ENCODE measurements around the gene SUN2.

SUN2 gene

DNA sequence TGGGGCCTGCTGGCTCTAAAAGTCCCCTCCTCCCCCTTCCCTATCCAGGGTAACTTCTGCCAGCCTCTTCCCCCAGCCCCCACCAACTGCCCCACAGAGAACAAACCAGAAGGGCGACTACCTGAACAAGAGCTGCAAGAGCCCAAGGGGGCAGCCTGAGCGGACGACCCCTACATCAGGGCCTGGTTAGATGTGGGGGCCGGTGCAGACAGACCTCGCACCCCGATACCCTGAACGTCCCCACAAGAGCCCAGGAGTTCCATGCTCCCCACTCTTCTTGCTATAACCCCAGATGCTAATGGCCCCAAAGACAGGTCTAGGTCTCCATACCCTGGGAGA lies 20.7 kb downstream of the SUN2 start:
- no peak for DNase-seq (ENCODE audit: low spot score)

DNA sequence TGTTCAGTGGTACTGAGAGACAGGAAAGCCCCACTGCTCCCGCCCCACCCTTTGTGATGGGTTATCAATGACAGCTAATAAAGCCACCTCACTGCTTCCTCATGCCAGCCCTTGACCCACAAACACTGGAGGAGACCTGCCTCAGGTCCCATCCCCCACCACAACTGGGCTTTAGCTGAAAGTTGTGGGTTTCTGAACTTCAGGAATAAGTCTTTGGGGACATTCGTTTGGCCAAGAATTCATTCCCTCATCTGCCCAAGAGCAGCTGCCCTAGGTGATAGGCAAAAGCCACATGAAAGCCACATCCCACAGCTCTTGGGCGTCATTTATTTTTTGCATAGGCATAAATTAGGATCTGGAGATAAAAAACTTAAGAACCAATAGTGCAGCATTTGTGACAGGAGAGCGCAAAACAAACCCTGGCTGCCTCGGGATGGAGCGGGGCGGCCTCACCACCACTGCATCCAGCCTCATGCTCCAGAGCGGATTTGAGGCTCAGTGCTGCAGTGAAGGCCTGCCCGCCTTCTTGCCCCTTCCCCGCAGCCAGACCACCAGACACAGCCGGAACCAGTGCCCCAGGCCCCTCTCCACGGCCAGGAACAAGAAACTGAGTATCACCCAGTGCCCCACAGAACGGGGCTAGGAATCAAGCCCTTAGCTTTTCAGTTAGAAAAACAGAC lies 21.2 kb downstream of the SUN2 start:
- no peak for DNase-seq (ENCODE audit: low spot score)

DNA sequence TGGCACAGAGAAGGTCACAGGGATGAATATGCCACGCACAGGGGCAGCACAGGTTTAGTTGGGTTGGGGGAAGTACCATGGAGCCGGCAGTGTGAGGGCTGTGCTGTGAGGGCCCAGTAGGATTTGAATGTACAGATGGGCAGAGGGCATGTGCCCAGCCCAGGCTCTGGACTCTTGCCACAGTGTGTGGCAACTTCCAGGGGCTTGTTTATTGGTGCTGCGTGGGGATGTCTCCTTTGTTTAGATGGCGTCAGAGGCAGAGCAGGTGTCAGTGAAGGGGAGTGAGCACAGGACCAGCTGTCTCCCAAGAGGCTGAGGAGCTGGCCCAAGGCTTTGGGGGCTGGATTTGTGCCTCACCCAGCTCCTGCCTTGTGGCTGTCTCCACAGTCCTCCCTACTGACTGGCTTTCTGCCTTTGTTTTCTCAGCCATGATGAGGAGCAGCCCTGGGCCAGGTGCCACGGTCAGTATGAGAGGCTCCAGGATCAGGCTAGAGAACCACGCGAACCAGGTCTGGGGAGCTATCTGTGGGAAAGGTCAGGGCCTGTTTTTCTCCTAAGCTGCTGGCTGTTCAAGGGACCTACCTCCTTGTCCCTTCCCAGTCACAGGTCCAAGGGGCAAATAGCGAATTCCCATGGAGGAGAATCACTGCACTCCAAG lies 21.9 kb downstream of the SUN2 start:
- DNase-seq (ENCODE audit: low spot score): no peak

DNA sequence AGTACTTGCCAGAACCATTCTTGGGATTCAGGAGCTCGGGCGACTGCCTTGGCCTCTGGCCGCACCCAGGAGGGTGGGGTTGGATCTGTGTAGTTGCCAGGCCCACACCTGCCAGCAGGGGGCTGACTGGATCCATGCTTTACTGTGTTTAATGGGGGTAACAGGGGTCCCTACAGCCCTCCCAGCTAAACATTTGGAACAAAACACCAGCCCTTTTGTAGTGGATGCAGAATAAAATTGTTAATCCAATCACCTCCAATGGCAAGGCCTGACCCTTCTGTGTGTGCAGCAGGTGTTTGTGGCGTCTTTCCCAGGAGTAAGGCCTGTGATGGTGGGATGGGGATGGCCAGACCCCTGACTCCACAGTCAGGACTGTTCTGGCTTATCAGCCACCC lies 22.5 kb downstream of the SUN2 start:
- peak; percentile 61 for DNase-seq (ENCODE audit: low spot score)

- DNase-seq (ENCODE audit: low spot score): no peak
These were observed 23.5 kb downstream of the SUN2 start for GRCh38 chr22:38732251-38732815.

GRCh38 chr22:38731703-38732161 lies 24.1 kb downstream of the SUN2 start:
- no peak for DNase-seq (ENCODE audit: low spot score)

GRCh38 chr22:38730411-38730871 lies 25.4 kb downstream of the SUN2 start:
- no peak for DNase-seq (ENCODE audit: low spot score)

DNA sequence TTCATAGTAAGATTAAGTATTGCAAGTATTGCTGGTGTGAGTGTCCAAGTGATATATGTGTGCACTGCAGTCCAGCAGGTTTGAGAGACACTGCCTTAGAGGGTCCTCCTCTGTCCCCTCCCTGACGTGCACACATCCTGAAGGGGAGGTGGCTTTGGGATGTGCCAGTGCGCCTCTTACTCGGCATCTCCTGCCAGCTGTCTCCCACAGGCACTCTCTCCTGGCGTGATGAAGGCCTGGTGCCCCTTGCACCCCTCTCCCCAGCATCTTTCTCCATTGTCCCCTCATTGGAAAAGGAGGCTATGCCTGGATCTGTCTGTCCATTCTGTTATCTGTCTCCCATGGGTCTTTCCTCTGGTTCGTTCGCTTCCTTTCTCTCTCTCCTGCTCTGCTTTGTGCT lies 25.9 kb downstream of the SUN2 start:
- DNase-seq (ENCODE audit: low spot score): no peak

DNA sequence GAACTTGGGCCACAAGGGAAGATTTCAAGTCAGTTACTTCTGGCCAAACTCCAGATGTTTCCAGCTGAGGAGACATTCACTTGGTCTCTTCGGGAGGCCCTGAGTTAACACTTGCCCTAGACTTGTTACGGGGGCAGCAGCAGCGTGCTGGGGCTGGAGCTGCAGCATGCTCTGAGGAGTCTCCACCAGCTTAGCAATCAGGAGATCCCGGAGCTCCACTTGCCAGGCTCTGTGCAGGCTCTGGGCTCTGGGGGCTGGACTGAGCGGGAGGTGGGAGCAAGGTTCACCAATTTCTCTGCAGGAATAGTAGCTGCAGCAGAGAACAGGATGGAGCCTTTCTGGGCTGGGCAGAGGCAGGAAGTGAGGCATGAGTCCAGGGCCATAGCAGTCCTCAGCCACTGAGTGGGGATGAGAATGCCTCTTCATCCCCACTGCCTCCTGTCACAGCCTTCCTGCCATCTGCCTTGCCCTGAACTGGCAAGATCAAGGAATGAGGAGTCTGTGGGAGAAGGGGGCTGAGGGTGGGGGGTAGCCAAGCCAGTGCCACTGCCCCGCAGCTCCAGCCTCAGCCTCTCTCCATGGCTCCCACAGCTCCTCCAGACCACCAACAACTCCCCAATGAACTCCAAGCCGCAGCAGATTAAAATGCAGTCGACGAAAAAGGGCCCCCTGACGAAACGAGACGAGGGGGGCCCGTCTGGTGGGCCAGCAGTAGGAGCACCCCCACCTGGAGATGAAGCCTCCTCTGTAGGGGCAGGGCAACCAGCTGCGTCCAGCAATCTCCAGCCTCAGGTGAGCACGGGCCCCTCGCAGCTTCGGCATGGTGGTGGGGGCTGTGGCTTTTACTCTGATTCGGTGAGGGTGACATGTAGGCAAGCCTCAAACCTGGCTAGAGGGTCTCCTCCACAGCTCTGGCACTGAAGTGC lies 26.7 kb downstream of the SUN2 start:
- DNase-seq (ENCODE audit: low spot score): no peak

DNA sequence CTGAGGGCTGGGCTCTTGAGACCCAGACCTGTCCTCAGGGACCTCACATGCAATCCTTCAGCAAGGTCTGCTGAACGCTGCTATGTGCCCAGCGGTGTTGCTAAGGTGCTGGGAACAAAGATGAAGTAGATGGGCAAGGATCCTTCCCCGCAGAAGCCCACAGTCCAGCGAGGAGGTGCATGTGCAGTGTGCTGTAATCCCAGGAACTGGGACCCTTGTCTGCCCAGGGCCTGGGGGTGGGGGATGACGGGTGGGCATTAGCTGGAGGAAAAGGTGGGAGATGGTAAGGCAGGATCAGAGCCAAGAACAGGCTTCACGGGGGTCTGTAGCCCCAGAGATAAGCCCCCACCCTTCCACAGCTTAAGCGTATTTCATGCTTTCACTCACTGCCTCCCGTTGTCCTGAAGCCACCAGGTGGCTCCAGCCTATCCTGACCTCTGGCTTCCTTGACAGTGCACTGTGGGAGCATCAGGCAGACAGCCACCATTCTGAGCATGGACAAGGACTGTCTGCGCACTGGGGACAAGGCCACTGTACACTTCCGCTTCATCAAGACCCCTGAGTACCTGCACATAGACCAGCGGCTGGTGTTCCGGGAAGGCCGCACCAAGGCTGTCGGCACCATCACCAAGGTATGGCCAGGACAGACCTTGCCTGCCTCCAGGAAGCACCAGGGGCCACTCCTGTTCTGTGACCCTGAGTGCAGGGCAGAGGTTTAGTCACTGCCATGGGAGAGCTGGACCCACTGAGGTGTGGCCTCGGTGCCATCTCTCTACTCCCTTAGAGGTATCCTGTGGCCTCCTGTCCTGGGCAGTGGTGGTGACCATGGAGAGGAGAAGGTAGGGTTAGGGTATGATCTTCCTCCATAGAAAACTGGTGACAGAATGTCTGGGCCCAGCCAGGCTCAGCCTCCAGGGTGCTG lies 28.0 kb downstream of the SUN2 start:
- DNase-seq (ENCODE audit: low spot score): no peak

GRCh38 chr22:38727123-38727522 lies 28.7 kb downstream of the SUN2 start:
- no peak for DNase-seq (ENCODE audit: low spot score)

DNA sequence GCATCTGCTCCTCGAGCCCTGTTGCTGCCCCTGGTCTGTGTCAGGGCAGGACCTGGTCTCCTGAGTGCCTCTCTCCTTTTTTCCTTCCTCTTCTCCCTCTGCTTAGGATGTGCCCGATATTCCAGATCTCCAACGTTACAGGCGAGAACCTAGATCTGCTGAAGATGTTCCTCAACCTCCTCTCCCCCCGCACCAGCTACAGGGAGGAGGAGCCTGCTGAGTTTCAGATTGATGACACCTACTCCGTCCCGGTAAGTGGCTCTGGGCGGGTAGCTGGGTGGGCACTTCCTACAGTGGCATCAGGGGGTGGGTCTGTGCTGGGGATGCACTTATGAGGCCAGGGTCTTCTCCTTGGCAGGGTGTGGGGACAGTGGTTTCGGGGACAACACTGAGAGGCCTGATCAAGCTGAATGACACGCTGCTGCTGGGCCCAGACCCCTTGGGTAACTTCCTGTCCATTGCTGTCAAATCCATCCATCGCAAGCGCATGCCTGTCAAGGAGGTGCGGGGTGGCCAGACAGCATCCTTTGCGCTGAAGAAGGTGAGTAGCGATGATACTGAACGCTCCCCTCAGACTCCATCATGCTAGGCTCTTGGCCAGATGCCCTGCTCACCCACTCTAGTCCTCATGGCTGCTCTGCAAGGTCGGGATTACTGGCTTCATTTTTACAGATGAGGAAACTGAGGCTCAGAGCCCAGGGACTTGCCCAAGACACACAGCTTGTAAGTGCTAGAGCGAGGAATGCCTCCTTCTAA lies 29.7 kb downstream of the SUN2 start:
- DNase-seq (ENCODE audit: low spot score): no peak

- peak; percentile 47 for DNase-seq (ENCODE audit: low spot score)
These were observed 30.7 kb downstream of the SUN2 start for GRCh38 chr22:38724926-38725571.

DNA sequence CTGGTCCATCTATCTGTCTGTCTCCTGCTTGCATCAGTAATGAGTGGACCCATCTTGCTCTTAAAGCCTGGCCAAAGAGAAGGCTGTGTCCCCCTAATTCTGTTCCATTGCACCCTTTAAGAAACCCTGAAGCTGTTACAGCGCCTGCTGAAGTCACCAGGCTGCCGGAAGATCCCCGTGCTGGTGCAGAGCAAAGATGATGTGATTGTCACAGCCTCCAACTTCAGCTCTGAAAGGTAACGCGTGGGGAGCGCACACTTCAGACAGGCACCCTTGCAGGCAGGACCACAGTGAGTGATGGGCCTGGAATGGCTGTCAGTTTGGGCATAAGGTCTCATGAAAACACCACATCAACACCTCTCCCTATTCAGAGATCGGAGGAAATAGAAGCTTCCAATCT lies 31.6 kb downstream of the SUN2 start:
- no peak for DNase-seq (ENCODE audit: low spot score)

DNA sequence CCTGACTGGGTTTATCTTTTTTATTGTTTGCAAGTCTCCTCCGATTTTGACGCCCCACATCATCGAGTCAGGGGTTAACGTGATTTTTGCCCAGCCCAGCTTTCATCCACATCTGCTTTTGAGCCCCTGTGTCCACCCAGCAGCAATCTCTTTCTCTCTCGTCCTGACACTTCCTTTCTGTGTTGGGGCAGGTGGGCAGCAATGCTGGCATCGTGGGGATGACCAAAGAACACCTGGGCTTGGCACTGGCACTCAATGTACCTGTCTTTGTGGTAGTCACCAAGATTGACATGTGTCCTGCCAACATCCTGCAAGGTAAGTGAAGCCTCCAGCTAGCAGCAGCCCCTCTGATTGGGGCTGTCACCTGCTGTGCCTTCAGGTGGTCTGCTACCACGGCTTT lies 34.2 kb downstream of the SUN2 start:
- no peak for DNase-seq (ENCODE audit: low spot score)

GRCh38 chr22:38720350-38720749 lies 35.4 kb downstream of the SUN2 start:
- DNase-seq (ENCODE audit: low spot score): no peak

- DNase-seq (ENCODE audit: low spot score): no peak
These were observed 36.6 kb downstream of the SUN2 start for GRCh38 chr22:38719196-38719595.

DNA sequence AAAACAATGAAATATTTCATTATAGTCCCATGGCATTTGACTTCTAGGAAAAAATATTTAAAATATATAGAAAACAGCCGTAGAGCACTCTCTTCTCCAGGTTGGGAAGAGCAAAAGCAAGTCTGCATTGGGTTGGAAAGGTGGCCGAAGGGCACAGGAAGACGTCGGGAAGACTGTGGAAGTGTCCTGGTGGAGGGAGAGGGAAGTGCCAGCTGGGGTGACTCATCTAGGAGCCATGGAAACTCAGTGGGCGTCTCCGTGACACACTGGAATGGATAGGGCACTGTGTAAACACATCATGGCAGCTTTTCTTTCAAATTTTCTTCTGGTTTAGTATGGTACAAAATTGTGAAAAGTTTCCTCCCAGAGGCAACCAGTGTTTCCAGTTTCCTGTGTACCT lies 37.4 kb downstream of the SUN2 start:
- DNase-seq (ENCODE audit: low spot score): peak; percentile 91

DNA sequence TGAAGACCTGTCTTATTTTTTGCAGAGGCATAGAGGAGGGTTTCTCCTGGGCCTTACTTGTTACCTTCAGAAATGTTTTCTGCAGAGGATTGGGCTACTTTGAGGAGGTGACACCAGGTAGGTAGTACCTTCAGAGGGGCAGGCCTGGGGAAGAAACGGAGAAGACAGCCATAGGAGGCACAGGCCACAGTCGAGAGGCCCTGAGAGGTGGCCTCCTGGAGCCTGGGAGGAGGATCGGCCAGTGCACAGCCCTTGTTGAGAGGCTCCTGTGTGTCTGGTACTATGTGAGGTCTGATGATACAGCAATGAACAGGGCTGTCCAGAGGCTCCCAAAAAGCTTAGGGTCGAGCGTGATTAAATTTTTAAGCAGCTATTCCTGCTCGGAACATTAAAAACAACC lies 38.6 kb downstream of the SUN2 start:
- DNase-seq (ENCODE audit: low spot score): no peak

GRCh38 chr22:38716826-38717225 lies 39.0 kb downstream of the SUN2 start:
- DNase-seq (ENCODE audit: low spot score): no peak

Data from hepatic stellate cell (primary cell).